Hematopoietic multipotent progenitor cell treated with erythropoietin and hydrocortisone succinate and interleukin-3 and kit ligand, for 6 days (in vitro differentiated cells): ENCODE measurements around the gene NRP2.

ENCODE experiments used
- DNase-seq: peaks from one replicate; pipeline ENCODE4 v3.0.0-alpha.2; 2015

Gene NRP2, protein sequence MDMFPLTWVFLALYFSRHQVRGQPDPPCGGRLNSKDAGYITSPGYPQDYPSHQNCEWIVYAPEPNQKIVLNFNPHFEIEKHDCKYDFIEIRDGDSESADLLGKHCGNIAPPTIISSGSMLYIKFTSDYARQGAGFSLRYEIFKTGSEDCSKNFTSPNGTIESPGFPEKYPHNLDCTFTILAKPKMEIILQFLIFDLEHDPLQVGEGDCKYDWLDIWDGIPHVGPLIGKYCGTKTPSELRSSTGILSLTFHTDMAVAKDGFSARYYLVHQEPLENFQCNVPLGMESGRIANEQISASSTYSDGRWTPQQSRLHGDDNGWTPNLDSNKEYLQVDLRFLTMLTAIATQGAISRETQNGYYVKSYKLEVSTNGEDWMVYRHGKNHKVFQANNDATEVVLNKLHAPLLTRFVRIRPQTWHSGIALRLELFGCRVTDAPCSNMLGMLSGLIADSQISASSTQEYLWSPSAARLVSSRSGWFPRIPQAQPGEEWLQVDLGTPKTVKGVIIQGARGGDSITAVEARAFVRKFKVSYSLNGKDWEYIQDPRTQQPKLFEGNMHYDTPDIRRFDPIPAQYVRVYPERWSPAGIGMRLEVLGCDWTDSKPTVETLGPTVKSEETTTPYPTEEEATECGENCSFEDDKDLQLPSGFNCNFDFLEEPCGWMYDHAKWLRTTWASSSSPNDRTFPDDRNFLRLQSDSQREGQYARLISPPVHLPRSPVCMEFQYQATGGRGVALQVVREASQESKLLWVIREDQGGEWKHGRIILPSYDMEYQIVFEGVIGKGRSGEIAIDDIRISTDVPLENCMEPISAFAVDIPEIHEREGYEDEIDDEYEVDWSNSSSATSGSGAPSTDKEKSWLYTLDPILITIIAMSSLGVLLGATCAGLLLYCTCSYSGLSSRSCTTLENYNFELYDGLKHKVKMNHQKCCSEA

DNA sequence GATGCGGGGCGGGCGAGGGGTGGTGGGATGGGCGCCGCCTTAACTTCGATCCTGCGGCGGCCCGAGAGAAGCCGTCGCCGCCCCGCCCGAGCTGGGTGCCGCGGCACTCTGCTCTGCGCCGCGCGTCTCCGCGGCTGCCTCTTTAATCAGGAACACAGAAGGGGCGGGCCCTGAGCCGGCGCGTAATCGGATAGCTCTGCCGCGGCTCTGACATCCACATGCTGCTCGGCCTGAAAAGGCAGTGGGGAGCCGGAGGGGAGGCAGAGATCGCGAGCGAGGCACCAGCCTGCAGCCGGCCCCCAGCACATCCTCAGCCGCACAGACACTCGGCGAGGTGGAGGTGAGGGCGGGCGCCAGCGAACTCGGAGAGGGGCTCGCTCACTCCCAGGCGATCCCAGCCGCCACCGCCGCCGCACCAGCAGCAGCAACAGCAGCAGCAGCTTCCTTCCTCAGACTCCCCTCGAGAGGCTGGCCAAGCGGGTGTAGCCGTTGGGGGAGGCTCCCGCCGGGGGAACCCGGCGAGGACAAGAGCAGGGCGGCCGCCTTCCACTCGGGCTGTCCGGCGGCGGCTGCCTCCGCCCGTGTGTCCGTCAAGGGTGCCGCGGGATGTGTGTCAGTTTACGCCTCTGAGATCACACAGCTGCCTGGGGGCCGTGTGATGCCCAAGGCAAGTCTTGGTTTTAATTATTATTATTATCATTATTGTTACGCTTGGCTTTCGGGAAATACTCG is at the start of gene NRP2:
Gene NRP2, plus strand, starts transcription at position 263 of the 732 bp plus-strand sequence. CDS start 790 bp downstream, outside the sequence.
- peak; percentile 80 for DNase-seq

DNA sequence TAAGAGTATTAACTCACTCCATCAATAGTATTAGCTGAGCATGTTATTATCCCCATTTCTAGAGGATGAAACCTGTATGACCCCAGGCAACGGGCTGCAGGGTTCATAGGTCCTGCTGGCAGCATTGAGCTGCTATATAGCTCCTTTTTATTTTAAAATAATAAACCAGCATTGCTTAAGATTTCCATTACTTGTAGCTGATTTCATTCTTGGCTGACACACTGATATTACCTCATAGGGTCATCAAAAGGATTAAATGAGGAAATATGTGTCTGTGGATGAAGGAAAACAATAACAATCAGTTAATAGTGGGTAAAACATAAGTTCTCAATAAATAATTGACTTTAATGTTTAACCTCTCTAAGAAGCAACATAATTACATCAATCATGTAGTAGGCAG is 48.3 kb upstream of the NRP2 start:
- no peak for DNase-seq

DNA sequence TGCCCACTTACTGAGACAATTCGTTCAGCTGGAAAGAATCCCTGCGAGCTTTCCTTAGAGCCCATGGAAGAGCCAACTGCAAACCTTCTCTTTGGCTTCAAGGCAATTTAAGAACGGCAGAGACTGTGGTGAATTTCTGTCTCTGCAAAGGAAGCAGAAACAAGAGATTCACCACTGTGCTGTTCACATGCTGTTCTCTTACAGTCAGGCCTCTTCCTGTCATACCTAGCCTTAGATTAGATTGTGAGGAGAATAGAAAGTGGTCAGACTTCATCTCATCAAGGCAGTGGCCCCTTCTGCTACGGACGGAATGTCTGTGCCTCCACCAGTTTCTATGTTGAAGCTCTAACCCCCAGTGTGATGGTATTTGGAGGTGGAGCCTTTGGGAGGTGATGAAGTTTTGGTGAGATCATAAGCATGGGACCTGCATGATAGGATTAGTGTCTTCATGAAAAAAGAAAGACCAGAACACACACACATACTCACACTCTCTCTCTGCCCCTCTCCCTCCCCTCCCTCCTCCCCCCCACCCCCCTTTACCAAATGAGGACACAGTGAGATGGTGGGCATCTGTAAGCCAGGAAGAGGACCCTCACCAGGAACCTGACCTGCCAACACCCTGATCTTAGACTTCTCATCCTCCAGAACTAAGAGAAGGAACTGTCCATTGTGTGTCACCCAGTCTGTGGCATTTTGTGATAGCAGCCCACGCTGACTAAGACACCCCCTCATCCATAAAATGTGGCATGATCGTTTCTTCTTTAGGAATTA is 45.6 kb upstream of the NRP2 start:
- no peak for DNase-seq

DNA sequence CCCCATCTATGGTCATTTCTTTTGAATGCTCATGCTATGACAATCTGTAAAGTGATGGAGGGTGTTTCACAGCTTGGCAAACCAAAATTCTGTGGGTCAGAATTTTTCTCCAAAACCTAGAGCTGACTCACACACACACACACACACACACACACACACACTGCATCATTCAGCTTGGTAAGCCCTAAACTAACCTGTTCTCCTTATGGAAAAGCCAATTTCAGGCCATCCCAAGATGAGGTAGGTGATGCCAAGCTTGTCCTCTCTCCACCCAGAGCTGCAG is 45.0 kb upstream of the NRP2 start:
- no peak for DNase-seq

DNA sequence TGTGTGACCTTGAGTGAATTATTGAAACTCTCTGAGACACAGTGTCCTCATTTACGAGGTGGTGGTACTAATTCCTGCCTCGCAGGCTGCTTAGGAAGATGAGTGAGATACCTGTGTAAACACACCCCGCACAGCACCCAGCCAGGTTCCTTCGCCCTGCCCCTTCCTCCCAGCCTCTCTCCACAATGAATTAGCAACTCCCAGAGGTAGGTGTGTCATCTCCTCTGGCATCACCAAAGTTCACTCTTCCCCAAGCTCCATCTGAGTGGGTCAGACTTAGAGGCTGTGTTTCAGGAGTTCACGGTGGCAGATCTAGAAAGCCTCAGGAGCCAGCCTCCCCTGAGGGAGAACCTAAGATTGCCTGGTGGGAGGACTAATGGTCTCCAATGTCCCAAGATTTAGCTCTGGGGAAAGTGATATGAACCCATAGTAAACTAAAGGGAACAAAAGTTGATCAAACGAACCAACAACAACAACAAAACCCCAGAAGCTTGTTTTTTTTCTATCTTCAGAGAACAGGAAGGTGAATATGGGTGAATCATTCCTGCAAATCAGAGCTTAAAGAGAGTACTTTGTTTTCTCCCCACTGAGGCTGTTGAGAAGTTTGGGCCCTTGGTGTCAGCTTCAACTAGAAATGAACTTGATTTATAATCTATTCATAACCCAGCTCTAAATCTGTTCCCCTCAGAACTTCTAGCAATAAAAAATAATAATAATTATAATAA is 44.4 kb upstream of the NRP2 start:
- DNase-seq = no peak

DNA sequence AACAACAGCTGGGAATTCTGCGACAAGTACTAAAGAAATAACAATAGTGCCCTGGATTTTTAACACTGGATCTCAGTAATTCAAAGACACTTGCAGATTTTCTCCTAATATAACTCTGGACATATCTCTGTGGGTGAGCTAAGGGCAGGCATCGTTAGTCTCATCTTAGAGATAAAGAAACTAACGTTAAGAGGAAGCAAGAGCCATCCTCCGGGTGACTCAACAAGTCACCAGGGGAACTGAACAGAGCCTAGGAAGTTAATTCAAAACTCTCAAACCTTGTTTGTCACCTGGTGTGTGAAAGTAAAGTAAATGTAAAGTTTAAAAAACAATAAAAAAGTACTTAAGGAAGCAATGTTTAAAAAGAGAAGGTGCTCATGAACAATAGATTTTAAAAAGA is 41.6 kb upstream of the NRP2 start:
- DNase-seq = peak; percentile 25

DNA sequence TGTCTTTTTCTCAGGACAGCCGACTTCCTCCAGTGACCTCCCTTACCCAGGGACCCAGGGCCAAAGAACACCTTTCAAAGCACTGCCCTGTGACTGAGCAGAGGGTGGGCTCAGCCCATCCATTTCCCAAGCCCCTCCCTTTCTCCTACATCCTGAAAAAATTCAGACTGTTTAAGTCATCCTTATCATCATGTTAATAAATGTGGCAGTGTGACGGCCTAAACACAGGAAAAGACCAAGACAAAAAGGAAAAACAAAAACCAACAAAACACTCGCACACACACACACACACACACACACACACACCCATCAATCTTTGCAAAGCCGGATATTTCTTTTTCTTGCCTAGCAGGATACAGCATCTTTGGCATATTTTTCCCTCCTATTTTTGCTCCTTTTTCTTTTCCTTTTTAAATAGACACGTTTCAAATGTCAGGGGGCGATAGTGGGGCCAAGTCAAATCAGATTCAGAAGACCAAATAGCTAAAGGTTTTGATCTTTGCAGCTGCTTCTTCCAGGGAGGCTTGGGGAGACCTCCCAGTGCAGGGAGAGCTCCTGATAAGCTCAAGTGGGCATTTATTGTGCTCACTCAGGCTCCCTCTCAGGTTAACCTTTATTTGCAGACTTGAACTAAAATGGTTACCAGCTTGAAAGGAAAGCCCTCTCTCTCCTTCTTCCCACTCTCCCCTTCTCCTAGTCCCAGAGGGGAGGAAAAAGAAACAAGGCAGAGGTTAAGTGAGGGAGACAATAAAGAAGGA is 39.5 kb upstream of the NRP2 start:
- no peak for DNase-seq

DNA sequence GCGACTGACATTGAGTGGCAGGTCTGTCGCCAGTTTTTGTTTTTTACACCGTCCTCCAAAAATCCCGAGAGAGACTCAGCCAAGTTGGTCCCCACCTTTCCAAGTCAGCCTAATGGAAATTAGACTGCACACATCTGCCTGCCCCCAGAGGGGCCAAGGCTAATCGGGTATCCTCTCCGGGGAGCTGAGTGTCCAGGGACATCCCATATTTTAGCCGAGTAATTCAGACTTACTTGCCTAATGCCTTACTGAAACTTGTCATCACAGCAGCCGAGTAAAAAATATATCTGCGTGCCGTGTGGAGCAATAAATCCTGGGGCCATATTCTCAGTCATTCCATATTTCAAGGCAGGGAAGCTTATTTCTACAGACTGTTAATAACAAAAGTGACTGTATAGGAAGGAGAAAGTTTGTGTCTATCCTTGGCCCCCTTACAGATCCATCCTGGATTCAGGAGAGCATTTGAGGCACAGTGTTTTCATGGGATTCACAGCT is 38.9 kb upstream of the NRP2 start:
- no peak for DNase-seq

DNA sequence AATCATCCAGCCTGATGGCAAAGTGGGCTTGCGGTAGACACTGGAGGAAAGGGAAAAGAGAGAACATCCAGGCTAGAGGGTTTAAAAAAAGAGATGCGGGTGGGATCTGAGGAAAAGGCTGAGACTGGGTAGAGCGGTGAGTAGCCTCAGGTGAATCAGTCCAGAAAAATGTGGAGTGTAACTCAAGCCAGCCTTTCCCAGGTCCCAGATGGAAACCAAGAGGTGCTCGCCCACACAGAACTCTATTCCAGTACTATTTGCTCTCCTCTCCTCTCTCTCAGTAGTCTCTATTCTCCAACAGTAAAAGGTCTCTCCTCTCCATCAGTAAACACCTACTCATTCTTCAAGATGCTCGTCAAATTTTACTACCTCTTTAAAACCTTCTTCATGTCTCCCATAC is 38.3 kb upstream of the NRP2 start:
- no peak for DNase-seq

DNA sequence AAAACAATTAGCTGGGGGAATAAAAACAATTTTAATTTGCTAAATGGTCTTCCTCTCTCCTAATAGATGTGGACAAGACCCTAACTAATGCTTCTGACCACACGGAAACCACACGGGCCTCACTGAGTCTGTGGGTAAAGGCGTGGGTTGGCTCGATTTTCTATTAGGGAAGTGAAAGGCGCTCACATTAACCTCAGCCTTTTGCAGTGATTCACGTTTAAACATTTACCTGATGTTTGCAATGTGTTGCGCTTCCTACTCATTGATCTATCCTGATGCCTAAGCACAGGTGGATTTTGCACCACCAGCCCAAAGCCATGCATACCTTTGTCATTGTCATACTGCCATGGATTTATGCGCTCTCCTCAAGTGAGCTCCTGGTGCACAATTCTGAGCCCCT is 35.6 kb upstream of the NRP2 start:
- no peak for DNase-seq

DNA sequence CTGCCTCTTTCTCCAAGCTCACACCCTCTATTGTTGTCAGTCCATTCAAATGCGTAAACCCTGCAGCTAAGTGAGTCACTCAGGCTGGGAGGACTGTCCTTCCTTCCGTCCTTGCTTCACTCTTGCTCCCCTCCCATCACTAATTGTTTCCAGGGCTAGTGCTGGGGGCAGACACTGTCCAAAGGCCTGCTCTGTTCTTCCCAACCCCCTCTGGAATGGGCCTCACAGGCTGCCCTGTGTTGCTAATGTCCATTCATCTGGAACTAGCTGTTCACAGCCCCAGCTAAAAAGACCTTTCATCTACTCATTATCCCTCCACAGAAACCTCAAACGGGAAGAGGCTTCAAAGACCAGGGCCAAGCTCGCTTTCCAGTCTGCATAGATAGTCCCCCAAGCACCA is 31.9 kb upstream of the NRP2 start:
- no peak for DNase-seq

DNA sequence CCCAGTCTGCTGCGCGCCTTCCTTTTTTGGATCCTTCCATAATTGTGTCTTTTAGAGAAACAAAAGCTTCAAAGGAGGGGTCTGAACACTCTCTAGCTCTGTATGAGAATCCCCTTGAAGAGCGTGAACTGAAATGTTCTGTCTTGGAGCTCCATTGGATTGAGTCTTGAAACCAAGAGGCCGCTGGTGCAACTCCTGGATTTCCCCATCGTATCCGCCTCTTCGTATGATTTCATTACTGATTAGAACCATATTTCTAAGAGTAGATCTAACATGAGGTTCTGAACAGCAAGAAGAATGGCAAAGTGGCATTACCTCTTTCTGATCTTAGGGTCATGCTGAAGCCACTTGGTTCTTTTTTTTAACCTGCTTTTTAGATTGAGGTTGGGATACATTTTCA is 31.4 kb upstream of the NRP2 start:
- no peak for DNase-seq

DNA sequence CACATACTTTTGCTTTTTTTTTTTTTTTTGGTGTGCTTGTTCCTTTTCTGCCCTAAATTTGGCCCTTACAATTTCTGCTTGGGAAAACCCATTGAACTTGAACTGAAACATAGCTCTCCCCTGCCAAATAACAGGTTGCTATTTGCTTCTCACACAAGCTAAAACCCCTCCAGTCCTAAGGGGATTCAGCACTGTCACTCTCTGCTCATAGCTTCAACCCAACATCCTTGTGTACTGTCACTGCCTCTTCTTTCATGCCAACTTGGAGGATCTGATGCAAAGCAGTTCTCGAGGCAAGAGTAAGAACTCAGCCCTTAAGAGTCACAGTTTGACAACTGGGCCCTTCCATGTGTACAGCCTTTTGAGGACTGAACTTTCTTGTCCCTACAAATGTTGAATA is 30.6 kb upstream of the NRP2 start:
- DNase-seq = no peak

DNA sequence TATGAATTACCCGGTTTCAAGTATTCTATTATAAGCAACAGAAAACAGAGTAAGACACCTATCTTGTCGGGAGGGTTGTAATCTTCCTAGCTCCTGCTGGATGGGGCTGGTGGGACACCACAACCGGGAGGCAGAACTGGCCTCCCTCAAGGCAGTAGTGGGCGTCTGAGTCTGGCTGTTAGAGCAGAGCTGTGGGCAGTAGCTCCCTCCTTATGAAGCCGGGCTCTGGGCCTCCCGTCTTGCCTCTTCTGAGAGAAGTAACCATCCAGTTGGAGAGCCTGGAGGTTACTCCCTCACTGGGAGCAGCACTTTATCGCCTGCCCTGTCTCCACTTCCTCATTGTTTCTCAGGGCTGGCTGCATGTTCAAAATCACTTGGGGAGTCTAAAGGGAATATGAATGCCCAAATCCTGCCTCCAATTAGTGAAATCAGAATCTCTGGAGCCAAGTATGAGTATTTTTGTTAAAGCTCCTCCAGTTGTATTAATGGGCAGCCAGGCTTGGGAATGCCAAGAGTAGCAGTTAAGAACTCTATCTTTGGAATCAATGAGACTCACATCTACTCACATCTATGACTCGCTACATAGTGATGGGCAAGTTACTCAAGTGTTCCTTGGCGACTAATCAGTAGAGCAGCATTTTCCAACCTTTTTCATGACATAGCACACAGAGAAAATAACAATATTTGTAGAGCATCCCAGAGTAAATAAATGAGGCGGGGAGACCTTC is 27.3 kb upstream of the NRP2 start:
- no peak for DNase-seq

DNA sequence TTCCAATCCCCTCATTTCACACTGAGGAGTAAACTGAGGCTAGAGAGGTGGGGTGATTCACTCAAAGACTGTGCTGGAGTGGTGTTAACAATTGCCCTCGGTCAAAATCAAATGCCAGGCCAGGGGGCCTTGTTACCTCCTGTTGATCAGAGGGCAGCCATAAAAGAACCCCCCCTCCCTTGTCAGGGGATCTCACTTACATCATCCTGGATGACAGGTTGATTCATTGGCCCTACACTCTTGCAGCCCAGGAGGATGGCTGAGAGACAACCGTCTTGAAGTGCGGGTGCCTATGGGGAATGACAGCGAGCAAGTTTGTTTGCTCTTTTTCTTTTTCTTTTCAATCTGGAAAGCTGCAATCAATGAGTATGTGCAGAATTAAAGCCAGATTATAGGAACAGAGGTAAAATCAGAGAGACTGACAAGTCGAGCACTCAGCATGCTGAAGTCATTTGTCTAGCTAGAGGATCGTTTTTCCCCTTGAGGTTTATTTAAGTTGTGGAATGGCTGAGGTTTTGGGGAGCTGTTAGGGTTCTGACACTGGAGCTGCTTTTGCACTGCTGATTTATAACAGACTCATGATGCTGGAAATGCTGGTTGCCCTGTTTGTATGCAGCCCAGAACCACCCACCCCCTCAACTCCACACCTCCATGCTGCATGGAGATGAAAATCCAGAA is 26.4 kb upstream of the NRP2 start:
- no peak for DNase-seq

DNA sequence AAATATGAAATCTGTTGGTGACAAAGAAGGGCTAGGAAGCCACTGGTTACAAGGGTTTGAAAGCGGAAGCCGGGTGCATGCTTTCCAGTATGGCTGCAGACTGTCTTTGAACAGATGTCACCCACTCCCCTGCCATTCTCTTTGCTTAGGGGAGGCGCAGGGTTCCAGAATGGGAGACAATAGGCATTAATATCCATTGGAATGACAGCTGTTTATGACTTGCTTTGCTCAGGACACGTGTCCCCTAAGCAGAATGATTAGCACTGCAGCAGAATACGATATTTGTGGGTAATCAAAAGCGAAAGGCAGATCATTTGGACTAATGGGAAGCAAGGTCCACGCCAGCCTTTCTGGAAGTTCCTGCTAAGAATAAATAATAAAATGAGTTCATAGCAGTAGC is 25.8 kb upstream of the NRP2 start:
- DNase-seq = no peak

DNA sequence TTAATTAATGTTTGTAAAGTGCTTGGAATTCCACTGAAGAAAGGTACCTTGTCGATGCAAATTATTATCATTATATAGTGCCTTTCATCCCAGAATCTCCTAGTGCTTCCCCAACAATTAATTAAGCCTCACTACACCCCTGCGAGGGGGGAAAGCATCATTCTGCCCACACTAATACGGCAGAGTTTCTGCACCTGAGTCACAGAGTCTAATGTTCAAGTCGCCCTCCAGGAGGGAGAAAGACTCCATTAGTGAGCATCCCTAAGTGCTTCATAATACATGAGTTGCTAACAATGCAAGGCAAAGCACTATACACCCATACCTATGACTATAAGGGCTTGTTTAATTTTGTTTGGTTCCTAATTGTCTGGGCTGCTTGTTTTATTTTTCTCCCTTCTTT is 25.4 kb upstream of the NRP2 start:
- no peak for DNase-seq

DNA sequence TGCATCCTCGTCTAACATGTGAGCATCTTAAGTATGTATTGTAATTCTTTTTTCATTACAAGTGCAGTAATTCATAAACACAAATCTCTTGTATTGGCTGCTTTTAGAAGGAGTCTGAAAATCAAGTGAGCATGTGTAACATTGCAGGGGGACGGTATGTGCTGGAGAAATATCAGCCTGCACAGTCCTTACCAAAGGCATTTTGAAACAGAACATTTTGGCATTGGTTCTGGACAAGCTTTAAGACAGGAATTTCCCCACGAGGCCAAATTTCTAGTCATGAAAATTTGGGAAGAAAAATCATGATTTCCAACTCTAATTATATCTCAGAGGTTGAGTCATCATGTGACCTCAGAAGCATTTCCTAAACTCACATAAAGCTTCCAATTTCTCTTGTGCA is 24.7 kb upstream of the NRP2 start:
- DNase-seq = no peak

DNA sequence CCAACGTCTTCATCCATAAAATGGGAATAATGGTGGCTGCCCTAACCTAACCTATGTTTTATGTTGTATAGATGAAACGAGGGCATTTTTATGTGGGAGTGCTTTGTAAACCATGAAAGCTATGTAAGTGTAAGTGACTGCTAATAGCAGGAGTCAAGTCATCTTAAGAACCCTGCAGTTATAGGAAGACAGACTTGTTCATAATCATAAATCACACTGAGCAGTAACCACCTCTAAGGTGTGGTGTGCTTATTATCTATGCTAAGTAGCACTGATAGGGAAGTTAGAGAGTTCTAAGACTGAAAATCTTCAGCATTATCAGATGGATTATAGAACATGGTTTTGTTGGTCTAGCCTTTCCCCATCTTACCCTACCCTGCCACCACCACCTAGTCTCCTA is 24.2 kb upstream of the NRP2 start:
- DNase-seq = no peak

DNA sequence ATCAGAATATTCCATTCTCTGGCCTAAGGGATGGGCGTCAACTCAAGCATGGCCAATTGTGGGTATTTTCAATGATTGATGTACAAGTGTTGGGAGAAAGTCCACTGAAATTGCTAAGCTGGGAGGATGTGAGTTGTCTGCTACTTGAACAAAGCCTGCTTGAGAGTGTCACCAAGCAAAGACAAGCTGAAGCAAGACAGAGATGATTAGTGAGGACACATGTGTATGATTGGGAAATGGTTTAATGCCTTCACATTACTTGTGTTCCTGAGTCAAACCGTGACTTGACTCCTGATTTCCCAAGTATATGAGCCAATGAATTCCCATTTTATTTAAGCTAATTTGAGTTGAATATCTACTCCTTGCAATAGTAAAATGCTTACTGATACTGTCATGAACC is 23.7 kb upstream of the NRP2 start:
- DNase-seq = no peak
